TTC549 (cell line): ENCODE measurements around the gene NTN4.

Experiments used
- FAIRE-seq: peaks from 2 replicates; lab custom pipeline; 2012; peaks lifted over from hg19 to GRCh38; lab: Jason Lieb, UNC

Gene NTN4

DNA sequence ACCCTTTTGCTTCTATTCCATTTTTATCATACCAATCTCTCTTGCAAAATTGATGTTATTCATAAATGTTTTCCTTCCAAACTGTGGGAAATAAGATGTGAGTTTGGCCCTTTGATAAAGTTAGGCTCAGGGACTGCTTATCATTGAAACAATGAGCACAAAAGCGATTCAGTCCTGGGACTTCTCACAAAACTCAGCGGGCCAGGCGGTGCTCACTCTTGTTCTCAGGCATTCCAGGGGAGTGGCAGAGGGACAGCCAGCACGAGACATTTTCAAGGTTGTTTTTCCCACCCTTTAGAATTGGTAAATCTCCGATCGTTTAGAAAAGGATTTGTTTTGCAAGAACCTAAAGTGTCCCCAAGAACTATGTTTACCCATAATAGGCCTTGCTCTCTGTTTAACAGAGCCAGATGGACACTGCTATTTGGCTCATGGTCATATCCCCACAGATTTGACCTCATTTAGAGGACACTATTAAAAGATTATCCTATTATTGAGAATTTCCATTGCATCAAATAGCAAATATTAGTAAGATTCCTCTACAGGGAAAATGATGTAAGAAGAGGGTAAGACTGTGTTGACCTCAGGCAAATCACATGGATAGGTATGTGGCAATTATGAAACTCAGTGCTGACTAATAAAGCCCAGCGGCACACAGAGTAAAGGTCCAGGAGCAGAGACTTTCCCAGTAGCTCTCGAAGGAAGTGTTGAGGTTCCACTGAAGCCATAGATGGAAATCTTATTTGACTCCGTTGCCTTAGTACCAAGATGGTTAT lies 136.6 kb downstream of the NTN4 start:
- no peak for FAIRE-seq

DNA sequence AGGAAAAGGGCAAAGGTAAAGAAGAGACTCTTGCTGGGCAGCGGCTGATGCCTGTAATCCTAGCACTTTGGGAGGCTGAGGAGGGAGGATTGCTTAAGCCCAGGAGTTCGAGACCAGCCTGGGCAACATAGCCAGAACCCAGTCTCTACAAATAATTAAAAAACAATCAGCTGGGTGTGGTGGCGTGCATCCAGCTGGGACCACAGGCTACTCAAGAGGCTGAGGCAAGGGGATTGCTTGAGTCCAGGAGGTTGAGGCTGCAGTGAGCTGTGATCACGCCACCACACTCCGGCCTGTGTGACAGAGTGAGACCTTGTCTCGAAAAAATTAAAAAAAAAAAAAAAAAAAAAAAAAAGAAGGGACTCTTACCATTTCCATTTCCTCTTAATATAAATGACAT lies 138.9 kb downstream of the NTN4 start:
- FAIRE-seq, result no peak

DNA sequence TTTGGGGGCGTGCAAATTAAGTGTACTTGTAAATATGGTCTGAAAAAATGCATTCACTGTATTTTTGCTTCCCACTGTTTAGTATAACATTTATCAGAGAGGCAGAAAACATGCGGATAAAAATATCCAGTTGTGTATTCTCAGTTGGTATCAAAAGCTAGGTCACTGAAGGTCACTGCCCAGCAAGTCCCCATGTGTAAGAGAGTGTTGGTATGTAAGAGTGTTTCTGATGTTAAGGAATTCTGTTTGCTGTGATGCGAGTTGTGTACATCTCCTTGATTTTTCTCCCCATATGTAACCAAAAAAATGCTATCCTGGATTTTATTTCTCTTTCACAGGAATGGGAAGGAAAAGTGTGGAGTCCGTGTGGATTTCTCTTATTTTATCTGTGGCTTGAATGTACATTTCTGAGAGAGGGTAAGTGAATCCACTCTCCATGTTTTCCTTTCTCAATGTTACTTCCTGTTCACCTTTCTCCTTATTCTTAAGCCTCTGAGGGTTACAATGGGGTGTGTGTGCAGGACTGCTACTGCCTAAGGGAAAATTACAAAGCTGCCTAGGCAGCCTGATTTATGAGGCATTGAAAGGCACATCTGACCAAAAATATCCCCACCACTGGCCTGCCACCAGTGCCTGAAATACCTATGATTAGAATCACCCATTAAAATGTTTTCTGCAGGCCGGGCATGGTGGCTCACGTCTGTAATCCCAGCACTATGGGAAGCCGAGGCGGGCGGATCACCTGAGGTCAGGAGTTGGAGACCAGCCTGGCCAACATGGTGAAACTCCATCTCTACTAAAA lies 141.4 kb downstream of the NTN4 start:
- FAIRE-seq, result no peak

DNA sequence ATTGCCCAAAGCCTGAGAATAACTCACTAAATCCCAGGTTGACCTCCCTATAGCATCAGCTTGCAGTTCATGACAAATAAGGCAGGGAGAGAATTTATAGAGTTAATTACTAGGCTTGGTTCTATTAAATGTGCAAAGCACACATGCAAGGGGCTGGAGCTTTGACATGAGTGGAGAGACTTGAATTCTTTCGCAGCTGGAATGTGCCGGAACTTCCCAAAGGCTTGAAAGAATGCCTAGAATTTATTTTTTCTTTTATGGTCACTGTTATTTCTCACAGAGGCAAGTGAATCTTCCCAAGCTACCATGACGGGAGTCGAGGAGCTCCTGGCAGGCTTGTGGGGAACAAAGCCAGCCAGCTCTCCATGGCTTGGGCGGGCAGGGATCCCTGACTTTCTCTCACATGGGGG lies 143.8 kb downstream of the NTN4 start:
- FAIRE-seq, result no peak

DNA sequence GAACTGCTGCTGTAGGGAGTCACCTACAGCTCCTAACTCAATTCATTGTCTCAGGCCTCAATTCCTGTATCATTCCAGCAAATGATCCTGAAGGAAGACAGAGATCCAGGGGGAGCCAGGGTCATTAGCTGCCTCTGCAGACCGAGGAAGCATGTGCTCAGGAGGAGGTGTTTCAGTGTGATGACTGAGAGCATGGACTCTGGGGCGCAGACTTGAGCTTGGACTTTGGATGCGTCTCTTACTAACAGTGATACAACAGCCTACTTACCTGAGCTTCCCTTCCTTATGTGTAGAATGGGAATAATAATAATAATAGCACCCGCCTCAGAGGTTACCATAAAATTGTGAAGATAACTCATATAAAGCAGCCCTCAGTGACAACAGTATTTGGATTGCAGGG lies 147.3 kb downstream of the NTN4 start:
- FAIRE-seq, result no peak

DNA sequence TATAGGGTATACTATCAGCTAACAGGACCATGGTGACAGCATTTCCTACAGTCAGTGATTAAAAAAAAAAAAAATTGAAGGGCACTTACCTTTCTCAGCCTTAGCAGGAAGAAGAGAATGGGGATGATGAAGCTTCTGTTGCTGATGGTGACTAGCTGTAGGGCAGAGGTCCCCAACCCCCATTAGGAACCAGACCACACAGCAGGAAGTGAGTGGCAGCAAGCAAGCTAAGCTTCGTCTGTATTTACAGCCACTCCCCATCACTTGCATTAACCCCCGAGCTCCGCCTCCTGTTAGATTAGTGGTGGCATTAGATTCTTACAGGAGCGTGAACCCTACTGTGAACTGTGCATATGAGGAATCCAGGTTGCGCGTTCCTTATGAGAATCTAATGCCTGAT lies 148.0 kb downstream of the NTN4 start:
- no peak for FAIRE-seq

DNA sequence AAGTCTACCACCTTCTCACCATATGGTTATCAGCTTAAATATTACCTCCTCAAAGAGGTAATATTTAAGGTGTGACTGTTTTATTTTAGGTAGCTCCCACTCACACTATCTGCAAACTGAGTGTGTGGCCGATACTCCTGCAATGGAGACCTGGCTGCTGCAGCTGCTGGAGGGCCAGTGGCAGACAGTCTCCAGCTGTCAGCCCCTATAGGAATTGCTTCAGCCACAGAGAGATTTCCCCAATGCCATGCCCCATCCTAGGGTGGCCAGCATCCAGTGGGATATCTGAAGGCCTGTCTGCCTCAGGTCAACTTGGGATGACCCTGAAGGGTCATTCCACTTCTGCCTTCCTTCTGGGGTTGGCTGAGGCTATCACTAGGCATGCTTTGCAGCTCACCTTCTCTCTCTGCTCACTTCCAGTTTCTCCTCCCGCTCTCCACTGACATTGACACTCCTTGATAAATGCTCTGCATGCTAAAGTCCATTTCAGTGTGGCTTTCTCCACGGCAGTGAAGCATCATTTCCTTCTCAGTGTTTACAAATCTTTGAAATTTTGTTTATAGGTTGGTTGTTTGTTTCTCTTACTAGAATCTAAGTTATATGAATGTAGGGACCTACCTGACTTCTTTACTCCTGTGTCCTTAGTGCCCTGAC lies 149.1 kb downstream of the NTN4 start:
- no peak for FAIRE-seq

DNA sequence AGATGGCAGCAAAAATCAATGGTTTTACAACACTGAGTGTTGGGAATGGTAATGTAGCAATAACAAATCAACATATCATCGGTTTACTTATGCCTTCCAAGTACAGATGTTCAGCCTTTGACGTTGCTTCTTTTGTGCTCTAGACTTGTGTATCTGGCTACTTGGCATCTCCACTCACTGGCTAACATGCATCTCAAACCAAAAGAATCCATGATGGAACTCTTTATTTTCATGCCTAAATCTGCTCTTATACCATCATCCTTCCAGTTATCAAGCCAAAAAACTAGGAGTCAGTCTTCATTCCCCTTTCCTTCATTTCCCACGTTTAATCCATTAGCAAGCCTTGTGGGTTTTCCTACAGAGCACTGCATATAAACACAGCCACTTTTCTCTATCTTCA lies 150.0 kb downstream of the NTN4 start:
- no peak for FAIRE-seq

DNA sequence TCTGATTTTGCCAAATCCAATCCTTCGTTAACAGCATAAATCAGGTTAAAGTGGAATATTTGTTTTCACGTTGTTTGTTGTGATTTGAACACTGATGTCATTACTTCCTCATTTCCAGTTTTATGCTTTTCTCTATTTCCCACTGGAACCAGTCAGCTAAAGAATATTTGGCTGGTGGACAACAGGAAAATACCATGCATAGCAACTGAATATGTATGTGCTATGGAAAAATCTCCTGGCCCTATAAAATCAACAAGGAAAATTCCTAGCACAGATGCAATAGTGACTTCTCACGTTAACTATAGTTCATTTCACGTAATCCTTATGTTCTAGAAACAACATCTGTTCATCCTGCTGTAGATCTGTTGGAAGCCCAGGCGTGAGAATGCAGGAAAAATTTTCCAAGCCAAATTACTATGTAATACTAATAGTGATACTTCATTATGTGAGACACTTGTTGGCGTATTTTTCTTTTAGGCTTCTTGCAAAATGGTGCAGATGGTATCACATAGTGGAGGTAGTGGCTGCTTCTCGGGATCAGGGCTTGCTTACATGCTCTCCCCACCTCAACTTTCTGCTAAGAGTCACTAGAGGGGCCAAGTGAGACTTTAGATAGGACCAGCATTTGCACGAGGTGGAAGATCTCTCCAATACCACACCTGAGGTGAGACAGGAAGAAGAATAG lies 153.0 kb downstream of the NTN4 start:
- FAIRE-seq, result no peak

DNA sequence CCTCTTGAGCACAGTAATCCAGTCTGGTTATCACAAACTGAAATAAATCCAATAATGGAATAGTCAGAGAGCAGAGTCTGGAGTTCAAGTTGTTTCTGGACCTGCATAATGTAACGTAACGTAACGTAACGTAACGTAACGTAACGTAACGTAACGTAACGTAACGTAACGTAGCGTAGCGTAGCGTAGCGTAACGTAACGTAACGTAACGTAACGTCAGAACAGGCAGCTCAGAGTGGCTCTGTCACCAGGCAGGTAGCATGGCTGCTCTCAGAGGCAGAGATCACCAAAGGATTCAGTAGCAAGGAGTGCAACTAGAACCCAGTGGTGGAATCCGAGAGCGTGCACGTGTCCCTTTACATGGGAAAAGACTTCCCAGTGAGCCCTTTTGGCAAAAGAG lies 153.6 kb downstream of the NTN4 start:
- FAIRE-seq, result no peak

DNA sequence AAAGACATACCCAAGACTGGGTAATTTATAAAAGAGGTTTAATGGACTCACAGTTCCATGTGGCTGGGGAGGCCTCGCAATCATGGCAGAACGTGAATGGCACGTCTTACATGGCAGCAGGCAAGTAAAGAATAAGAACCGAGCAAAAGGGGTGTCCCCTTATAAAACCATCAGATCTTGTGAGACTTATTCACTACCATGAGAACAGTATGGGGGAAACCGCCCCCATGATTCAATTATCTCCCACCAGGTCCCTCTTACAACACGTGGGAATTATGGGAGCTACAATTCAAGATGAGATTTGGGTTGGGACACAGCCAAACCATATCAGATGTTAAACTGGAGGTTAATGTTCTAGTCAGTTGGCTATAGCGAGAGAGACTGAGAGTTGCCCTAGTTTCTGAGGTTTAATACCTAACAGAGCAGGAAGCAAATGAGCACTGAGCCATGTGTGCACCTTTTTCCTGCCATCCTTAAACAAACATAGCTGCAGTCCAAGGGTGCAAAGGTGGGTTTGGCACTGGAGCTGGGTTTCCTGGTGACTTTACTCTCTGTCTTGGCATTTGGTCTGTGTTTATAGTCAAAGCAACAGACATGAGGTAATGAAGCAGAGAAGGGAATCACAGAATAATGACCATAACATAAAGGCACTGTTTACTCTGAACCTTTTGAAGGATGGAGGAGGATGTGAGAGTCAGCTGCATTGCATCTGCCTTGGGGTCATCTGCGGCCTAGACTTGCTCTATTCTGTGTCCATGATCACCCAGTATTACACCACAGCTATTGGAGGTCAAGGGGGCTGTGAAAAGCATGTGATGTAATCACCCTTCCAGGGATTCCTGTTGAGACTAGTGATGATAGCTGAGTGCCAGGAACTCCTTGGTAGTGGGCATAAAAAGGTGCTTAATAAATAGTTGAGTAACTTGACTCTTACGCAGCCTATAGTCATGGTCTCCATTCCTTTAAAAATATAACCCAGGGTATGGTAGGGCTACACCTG lies 155.6 kb downstream of the NTN4 start:
- FAIRE-seq, result no peak

DNA sequence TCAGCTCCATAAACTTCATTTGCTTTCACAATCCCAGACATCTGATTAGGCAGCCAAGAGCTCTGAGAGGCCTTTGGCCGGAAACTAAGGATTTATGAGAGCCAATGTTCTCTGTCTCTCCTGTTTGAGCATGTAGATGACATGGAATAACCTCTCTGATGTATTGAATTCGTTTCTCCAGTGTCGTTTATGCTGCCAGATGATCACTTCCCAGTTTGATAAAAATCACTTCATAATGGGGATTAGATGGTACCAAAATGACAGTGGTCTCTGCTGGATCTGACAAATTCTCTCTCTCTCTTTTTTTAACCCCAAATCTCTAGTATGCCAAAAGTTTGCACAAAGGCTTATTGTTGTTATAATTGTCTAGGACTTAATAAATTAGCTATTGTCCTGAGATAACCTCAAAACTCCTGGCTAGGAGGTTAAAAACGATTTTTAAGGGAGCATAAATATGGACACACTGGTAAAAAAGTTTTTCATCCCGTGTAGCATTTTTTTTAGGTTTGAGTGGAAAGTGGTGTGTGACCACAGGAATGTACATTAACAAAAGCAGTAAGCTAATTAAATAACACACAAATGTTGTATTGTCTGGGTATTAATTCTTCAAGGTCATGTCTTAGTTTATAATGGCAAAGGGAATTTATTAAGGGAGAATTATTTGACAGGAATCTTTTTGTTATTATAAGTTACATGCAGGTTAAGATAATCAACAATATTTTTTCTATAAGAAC lies 156.7 kb downstream of the NTN4 start:
- no peak for FAIRE-seq

DNA sequence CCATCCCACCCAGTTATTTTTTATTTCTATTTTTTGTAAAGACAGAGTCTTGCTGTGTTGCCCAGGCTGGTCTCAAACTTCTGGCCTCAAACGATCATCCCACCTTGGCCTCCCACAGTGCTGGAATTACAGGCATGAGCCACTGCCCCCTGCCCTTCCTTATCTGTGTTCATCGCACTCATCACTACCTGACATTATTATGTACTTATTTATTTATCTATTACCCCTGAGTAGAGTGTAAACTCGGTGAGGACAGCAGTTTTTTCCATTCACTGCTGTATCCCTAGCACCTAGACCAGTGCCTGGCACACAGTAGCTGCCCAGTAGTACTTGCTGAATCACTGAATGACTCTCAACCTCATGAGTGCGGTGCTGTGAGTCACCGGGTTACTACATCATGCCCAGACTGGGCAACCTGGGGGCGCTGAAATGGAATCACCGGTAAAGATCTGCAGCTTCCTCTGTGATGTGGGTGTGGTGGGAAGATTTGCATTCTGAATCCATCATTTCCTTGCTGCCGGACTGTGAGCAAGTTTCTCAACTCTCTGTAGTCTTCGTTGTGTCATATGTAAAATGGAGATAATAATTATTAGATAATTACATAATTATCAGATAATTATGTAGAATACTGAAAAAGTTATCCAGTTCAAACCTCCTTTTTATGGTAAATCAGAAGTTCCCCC lies 157.4 kb downstream of the NTN4 start:
- no peak for FAIRE-seq

DNA sequence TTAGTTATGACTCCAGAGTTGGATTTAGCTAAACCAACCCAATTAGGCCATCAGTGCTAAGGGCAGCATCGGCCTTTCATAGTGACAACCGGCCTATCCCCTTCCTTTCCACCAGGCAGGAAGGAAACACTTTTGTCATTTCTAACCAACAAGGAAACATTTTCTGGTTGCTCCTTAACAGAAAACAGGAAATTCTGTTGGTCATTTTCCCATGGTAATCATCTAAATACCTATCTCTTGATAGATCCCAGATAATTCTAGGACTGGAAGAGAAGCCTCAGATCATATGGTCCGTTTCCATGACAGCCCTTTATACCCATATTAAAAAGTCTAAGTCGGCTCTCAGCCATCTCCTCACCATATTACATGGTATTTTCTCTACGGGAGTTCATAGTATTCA lies 160.1 kb downstream of the NTN4 start:
- FAIRE-seq, result no peak

DNA sequence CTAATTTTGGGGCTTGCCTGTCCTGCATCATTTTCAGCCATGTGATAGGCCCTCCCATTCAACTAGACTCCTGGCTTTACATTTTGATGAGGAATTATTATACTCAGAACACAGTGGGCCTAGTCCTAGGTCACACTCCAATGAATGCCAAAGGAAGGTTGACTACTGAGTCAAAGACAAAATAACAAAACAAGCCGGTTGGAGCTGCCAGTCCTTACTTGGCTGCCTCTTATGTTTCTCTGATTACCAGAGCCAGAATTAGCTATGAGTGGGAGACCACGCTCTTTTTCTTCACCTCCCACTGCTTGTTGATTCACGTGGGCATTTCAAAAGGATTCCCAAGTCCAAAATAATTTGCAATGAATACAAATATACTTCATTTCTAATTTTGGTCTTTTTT lies 161.2 kb downstream of the NTN4 start:
- no peak for FAIRE-seq

DNA sequence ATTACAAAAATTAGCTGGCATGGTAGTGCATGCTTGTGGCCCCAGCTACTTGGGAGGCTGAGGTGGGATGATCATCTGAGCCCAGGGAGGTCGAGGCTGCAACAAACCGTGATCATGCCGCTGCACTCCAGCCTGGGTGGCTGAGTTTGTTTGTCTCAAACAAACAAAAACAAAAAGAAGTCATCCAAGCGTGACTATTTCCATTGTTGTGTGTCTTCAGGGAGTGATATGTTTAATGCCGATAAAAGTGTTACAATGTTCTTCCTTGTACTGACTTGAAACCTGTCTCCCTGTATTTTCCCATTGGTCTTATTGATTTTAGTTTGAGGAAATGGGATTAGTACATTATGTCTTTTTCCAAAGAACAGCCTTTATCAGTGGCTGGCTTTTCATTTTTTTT lies 163.7 kb downstream of the NTN4 start:
- no peak for FAIRE-seq

DNA sequence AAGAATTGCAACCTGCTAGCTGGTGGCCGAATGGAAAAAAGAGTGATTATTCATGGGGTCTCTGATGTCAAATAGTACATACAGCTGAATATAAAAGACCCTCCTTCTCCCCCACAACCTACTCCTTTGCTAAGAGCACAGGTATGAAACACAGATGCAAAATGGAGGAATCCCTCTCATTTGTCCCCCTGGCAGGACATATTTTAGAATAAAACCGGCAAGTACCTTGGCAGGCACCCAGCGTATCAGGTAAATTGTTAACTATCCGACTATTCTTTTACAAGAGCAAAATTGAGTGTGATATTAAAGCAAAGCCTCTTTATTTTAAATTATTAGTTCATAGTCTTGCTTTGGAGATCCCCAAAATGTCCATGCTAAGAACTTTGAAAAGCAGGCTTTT lies 165.6 kb downstream of the NTN4 start:
- FAIRE-seq, result no peak

DNA sequence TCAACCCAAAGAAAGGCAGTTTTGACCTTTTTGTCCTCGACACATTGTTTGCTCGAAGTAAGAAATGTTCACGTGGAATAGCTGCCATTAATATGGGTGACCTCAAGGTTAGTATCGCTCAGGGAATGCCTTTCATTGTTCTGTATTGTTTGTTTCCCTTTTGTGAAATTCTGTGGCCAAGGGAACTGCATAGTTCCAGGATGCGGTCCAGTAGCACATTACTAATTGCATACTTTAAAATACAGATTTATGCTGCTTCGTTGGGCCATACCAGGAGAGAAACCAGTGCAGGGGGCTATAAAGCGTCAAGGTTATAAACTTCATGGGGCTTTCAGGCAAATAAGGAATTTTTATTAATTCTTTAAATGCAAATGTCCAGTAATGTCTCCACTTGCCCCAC lies 166.0 kb downstream of the NTN4 start:
- FAIRE-seq, result no peak

DNA sequence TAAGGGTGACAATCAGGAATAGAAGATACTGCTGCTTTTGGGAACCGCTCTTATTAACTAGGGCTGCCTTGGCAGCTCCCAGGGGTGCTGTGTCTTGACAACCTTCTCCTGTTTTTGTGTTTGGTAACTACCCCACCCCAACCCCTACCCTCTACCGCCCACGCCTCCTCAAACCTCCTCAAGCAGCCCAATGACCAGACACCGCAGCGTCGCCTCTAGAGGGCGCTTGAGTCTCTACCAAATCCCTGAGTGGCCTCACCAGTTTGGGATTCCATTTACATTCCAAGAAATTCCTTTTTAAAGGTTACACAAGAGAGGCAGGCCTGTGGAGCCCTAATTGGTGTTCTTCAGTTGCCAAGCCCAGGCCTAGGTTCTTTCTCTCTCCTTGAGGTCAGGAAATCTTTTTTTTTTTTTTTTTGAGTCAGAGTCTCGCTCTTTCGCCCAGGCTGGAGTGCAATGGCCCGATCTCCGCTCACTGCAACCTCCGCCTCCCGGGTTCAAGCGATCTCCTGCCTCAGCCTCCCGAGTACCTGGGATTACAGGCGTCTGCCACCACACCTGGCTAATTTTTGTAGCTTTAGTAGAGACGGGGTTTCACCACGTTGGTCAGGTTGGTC lies 166.9 kb downstream of the NTN4 start:
- no peak for FAIRE-seq

DNA sequence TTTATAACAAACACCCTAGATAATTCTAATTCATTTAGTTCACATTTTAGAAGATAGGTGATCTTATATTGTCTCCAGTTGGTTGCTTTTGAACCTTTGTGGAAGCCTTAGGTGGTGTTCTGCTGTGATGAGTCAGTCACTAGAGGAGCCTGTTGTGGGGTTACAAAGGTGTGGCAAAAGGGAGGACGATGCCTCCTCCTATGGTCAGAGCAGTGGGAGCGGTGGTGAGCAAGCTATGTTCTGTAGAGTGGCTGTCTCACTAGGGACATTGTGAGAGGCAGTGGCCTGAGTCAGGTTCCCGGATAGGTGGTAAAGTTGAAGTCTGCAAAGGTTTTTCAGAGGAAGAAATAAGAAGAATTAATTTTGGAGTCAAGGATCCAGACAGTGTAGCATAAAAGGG lies 167.7 kb downstream of the NTN4 start:
- no peak for FAIRE-seq
